Neural crest cell (in vitro differentiated cells): Measurements from ENCODE around the gene POLK. TPM values are rescaled to one million over a fixed set of nuclear protein-coding genes. Genes with fewer than 3 reads are reported as not detected.
A peak's percentile ranks its signal among the peaks of the same experiment; 100 is the strongest.
"Not testable (repeated sequence)": the region's sequence is repeated elsewhere in the genome, so short reads cannot be mapped to it uniquely, and the experiment has no call there.

Source experiments
- DNase-seq: peaks from one replicate; pipeline ENCODE4 v3.0.0; 2021; ENCODE audit warnings: low read depth, mixed read lengths, low spot score
- H3K27ac Mint-ChIP-seq: one replicate; pipeline ENCODE4 v1.8.0; 2021; ENCODE audit warnings: mild to moderate bottlenecking, mixed read lengths; ENCODE audit not compliant: unreplicated experiment
- H3K27me3 Mint-ChIP-seq: 2 replicates; pipeline ENCODE4 v1.8.0; 2021; ENCODE audit warnings: low read depth, mild to moderate bottlenecking, mixed read lengths
- H3K36me3 Mint-ChIP-seq: 2 replicates; pipeline ENCODE4 v1.8.0; 2021; ENCODE audit warnings: low read depth, mild to moderate bottlenecking, mixed read lengths
- H3K4me1 Mint-ChIP-seq: 2 replicates; pipeline ENCODE4 v1.8.0; 2021; ENCODE audit warnings: mixed read lengths
- H3K4me3 Mint-ChIP-seq: one replicate; pipeline ENCODE4 v1.8.0; 2021; ENCODE audit warnings: mild to moderate bottlenecking, mixed read lengths
- H3K9me3 Mint-ChIP-seq: 2 replicates; pipeline ENCODE4 v1.8.0; 2021; ENCODE audit warnings: mixed read lengths
- CTCF ChIP-seq: fragments of 200-600 bp; sonication (generic); conservative IDR thresholded peaks from 2 replicates; pipeline ENCODE4 v1.5.0; 2021; ENCODE audit warnings: antibody characterized with exemption, mild to moderate bottlenecking
- total RNA-seq: library from RNA; stranded (reverse); gene quantifications from 2 replicates; pipeline ENCODE4 v1.2.1, GENCODE V29; 2021

Gene POLK
- total RNA-seq, 1 donor from 2014 or later = 19.7 TPM

GRCh38 chr5:75498208-75498777, 13.4 kb upstream of the POLK start:
- no peak overlapping the region for H3K27ac Mint-ChIP-seq

GRCh38 chr5:75498875-75499274, 12.8 kb upstream of the POLK start:
- not testable (repeated sequence) for H3K27ac Mint-ChIP-seq
- H3K36me3 Mint-ChIP-seq = peaks cover 14% of the 10 kb centered on the region

More at GRCh38 chr5:75498208-75498777, 13.4 kb upstream of the POLK start:
- H3K4me3 Mint-ChIP-seq = no peak overlapping the region
- no peak for TF ChIP-seq CTCF
- H3K9me3 Mint-ChIP-seq = no peaks in the 10 kb centered on the region
- no peaks in the 10 kb centered on the region for H3K27me3 Mint-ChIP-seq
- H3K4me1 Mint-ChIP-seq = peaks cover 3% of the 10 kb centered on the region
- peaks cover 14% of the 10 kb centered on the region for H3K36me3 Mint-ChIP-seq
- DNase-seq = no peak

GRCh38 chr5:75505112-75505511, 6.6 kb upstream of the POLK start:
- not testable (repeated sequence) for H3K36me3 Mint-ChIP-seq, H3K4me3 Mint-ChIP-seq, H3K9me3 Mint-ChIP-seq, H3K27me3 Mint-ChIP-seq, H3K27ac Mint-ChIP-seq, DNase-seq
- peaks cover 17% of the 10 kb centered on the region for H3K4me1 Mint-ChIP-seq

More at GRCh38 chr5:75498875-75499274, 12.8 kb upstream of the POLK start:
- not testable (repeated sequence) for H3K9me3 Mint-ChIP-seq, H3K4me3 Mint-ChIP-seq, H3K27me3 Mint-ChIP-seq, DNase-seq, H3K4me1 Mint-ChIP-seq

GRCh38 chr5:75507841-75508240, 3.9 kb upstream of the POLK start:
- Mint-ChIP-seq H3K9me3 (peaks cover 4% of the 10 kb centered on the region), H3K36me3 (peaks cover 7% of the 10 kb centered on the region), H3K4me3 (peak overlapping the region; percentile 61), H3K27ac (no peak overlapping the region), H3K27me3 (no peaks in the 10 kb centered on the region), H3K4me1 (peaks cover 35% of the 10 kb centered on the region)
- no peak for TF ChIP-seq CTCF
- DNase-seq = no peak

GRCh38 chr5:75509546-75509945, 2.1 kb upstream of the POLK start:
- no peak for TF ChIP-seq CTCF
- Mint-ChIP-seq H3K27ac (no peak overlapping the region), H3K4me3 (peak overlapping the region; percentile 99), H3K4me1 (peaks cover 41% of the 10 kb centered on the region), H3K9me3 (peaks cover 4% of the 10 kb centered on the region), H3K27me3 (no peaks in the 10 kb centered on the region), H3K36me3 (peaks cover 7% of the 10 kb centered on the region)
- no peak for DNase-seq

- peaks cover 41% of the 10 kb centered on the region for H3K4me1 Mint-ChIP-seq
- peaks cover 4% of the 10 kb centered on the region for H3K9me3 Mint-ChIP-seq
- peaks cover 7% of the 10 kb centered on the region for H3K36me3 Mint-ChIP-seq
- DNase-seq = no peak
- no peak for TF ChIP-seq CTCF
- peak overlapping the region; percentile 99 for H3K4me3 Mint-ChIP-seq
- H3K27me3 Mint-ChIP-seq = no peaks in the 10 kb centered on the region
- H3K27ac Mint-ChIP-seq = no peak overlapping the region
Measured at GRCh38 chr5:75509956-75510355, 1.7 kb upstream of the POLK start.
